ENCODE data around the gene LRIG2.

Gene LRIG2

GRCh38 chr1:113123737-113124136 lies 50.7 kb downstream of the LRIG2 start:
- no peak for DNase-seq (ENCODE audit: low read depth)
- in situ Hi-C loops (cut with HindIII; ENCODE audit: low sequenced_read_pairs) = no loop called here
- TF ChIP-seq, protein P1, sequence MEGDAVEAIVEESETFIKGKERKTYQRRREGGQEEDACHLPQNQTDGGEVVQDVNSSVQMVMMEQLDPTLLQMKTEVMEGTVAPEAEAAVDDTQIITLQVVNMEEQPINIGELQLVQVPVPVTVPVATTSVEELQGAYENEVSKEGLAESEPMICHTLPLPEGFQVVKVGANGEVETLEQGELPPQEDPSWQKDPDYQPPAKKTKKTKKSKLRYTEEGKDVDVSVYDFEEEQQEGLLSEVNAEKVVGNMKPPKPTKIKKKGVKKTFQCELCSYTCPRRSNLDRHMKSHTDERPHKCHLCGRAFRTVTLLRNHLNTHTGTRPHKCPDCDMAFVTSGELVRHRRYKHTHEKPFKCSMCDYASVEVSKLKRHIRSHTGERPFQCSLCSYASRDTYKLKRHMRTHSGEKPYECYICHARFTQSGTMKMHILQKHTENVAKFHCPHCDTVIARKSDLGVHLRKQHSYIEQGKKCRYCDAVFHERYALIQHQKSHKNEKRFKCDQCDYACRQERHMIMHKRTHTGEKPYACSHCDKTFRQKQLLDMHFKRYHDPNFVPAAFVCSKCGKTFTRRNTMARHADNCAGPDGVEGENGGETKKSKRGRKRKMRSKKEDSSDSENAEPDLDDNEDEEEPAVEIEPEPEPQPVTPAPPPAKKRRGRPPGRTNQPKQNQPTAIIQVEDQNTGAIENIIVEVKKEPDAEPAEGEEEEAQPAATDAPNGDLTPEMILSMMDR (IDR thresholded peaks at IDR 0.05; ENCODE audit: low read depth, low read length, missing control alignments) = no peak
- no peak overlapping the region for H3K4me3 ChIP-seq (ENCODE audit: low read depth, low read length)

GRCh38 chr1:113124366-113124765 lies 51.4 kb downstream of the LRIG2 start:
- no peak for DNase-seq (ENCODE audit: low read depth)
- in situ Hi-C loops (cut with HindIII; ENCODE audit: low sequenced_read_pairs) = no loop called here
- TF ChIP-seq, protein P1 (IDR thresholded peaks at IDR 0.05; ENCODE audit: low read depth, low read length, missing control alignments) = no peak
- no peak overlapping the region for H3K4me3 ChIP-seq (ENCODE audit: low read depth, low read length)

- no peak for DNase-seq (ENCODE audit: low read depth)
- in situ Hi-C loops (cut with HindIII; ENCODE audit: low sequenced_read_pairs) = no loop called here
- no peak overlapping the region for H3K4me3 ChIP-seq (ENCODE audit: low read depth, low read length)
- TF ChIP-seq, protein P1 (IDR thresholded peaks at IDR 0.05; ENCODE audit: low read depth, low read length, missing control alignments) = no peak
These were observed 52.5 kb downstream of the LRIG2 start for GRCh38 chr1:113125517-113125916.

GRCh38 chr1:113126207-113126606 lies 53.2 kb downstream of the LRIG2 start:
- DNase-seq (ENCODE audit: low read depth) = no peak
- H3K4me3 ChIP-seq (ENCODE audit: low read depth, low read length) = no peak overlapping the region
- in situ Hi-C loops (cut with HindIII; ENCODE audit: low sequenced_read_pairs) = no loop called here
- TF ChIP-seq, protein P1 (IDR thresholded peaks at IDR 0.05; ENCODE audit: low read depth, low read length, missing control alignments) = no peak

GRCh38 chr1:113128116-113128515 lies 55.1 kb downstream of the LRIG2 start:
- in situ Hi-C loops (cut with HindIII; ENCODE audit: low sequenced_read_pairs) = no loop called here
- TF ChIP-seq, protein P1 (IDR thresholded peaks at IDR 0.05; ENCODE audit: low read depth, low read length, missing control alignments) = no peak
- no peak for DNase-seq (ENCODE audit: low read depth)
- no peak overlapping the region for H3K4me3 ChIP-seq (ENCODE audit: low read depth, low read length)

DNA sequence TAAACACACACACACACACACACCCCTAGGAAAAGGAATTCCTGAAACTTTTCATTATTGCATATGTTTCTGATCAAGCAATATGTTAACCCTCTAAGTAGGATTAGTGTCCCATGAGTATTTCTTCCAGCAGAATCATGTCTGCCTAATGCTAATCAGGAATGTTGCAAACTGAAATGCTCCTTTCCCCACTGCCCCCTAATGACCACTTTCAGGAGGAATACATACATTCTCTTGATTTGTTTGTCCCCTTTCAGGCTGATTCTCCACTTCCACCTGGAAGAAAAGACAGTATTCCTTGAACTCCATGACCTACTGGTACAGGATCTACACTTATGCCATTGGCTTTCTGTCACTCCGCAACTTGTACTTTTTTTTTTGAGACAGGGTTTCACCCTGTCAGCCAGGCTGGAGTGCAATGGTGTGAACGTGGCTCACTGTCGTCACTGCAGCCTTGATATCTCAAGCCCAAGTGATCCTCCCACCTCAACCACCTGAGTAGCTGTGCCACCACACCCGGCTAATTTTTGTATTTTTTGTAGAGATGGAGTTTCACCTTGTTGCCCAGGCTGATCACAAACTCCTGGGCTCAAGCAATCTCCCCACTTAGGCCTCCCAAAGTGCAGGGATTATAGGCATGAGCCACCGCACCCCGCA lies 56.7 kb downstream of the LRIG2 start:
- in situ Hi-C loops (cut with HindIII; ENCODE audit: low sequenced_read_pairs) = no loop called here
- no peak overlapping the region for H3K4me3 ChIP-seq (ENCODE audit: low read depth, low read length)
- DNase-seq (ENCODE audit: low read depth) = no peak
- TF ChIP-seq, protein P1 (IDR thresholded peaks at IDR 0.05; ENCODE audit: low read depth, low read length, missing control alignments) = no peak

Data from astrocyte of the cerebellum (primary cell).